Purkinje cell (primary cell): ENCODE data around the gene SLC30A1. TPM values are rescaled to one million over a fixed set of nuclear protein-coding genes. Genes with fewer than 3 reads are reported as not detected.

ENCODE experiments used
- polyA plus RNA-seq: library from polyadenylated mRNA; unstranded; fragments of >200 nt; fragmentation: Nextera tagmentation; gene quantifications from 2 replicates; pipeline ENCODE4 v1.2.1, GENCODE V29; 2014

SLC30A1 gene
- 4.8 and 7.8 TPM in 2 replicates for polyA plus RNA-seq

GRCh38 chr1:211578640-211579439 lies at the start of gene SLC30A1:
SLC30A1 (minus strand) TSS chr1:211579161; CDS start chr1:211578612, 549 bp downstream.

Other genes starting within 250 kb of the SLC30A1 start
- not detected in 2 replicates for gene RD3, start 87.0 kb downstream of the SLC30A1 start, polyA plus RNA-seq
- 2.3 and 3.5 TPM in 2 replicates for gene NEK2, start 96.5 kb upstream of the SLC30A1 start, polyA plus RNA-seq